CD4-positive, alpha-beta T cell (primary cell): ENCODE data around the gene GDI1. TPM values are rescaled to one million over a fixed set of nuclear protein-coding genes. Genes with fewer than 3 reads are reported as not detected.
A peak's percentile ranks its signal among the peaks of the same experiment; 100 is the strongest.

ENCODE experiments used
- ATAC-seq: fragments of 200-7000 bp; cut with Tn5 transposase; one replicate; pipeline ENCODE4 v1.10.0; 2022; ENCODE audit warnings: mild to moderate bottlenecking; ENCODE audit not compliant: poor library complexity
- CTCF ChIA-PET: fragments of 350-600 bp; sonication (Branson Sonifier 250); formaldehyde crosslinking; loops from one replicate; lab custom pipeline; 2021; ENCODE audit warnings: antibody characterized with exemption, inconsistent platforms; lab: Charles Lee
- POLR2A ChIA-PET: fragments of 350-600 bp; sonication (Branson Sonifier 250); formaldehyde crosslinking; loops from one replicate; lab custom pipeline; 2021; ENCODE audit warnings: antibody characterized with exemption, inconsistent platforms; lab: Charles Lee
- DNase-seq, 14 experiments: peaks; one replicate each; pipeline ENCODE4 v3.0.0-alpha.2; 2013 to 2020; ENCODE audit warnings: mixed read lengths in 2 of 14
- H3K27ac ChIP-seq, 2 donors: one replicate each; pipeline versions ENCODE4 v1.5.1 to v1.7.0; 2013; ENCODE audit warnings: low read length in 2 of 2, low read depth in 1 of 2, mild to moderate bottlenecking in 1 of 2
- H3K27me3 ChIP-seq, 2 experiments: 1 replicate in 1 of 2; 2 replicates in 1 of 2; pipeline versions ENCODE4 v1.6.1 to v1.7.0; 2013; ENCODE audit warnings: low read length in 2 of 2, control low read depth in 1 of 2, mild to moderate bottlenecking in 1 of 2, moderate library complexity in 1 of 2; ENCODE audit not compliant: insufficient read depth in 2 of 2, control insufficient read depth in 1 of 2
- H3K36me3 ChIP-seq: one replicate; pipeline ENCODE4 v1.6.1; 2013; ENCODE audit warnings: low read length, control low read depth; ENCODE audit not compliant: insufficient read depth
- H3K4me1 ChIP-seq: one replicate; pipeline ENCODE4 v1.6.1; 2013; ENCODE audit warnings: low read length, control low read depth; ENCODE audit not compliant: insufficient read depth
- H3K4me3 ChIP-seq: one replicate; pipeline ENCODE4 v1.5.1; 2013; ENCODE audit warnings: mild to moderate bottlenecking, low read length, moderate library complexity
- H3K9me3 ChIP-seq, 2 experiments: 1 replicate in 1 of 2; 2 replicates in 1 of 2; pipeline versions ENCODE4 v1.6.1 to v1.7.0; 2013; ENCODE audit warnings: low read length in 2 of 2, mild to moderate bottlenecking in 2 of 2, control low read depth in 1 of 2, moderate library complexity in 1 of 2; ENCODE audit not compliant: control insufficient read depth in 1 of 2, insufficient read depth in 1 of 2
- H3K27ac Mint-ChIP-seq: one replicate; pipeline ENCODE4 v1.8.0; 2020; ENCODE audit warnings: mixed read lengths
- H3K27me3 Mint-ChIP-seq: one replicate; pipeline ENCODE4 v1.8.0; 2021; ENCODE audit warnings: mixed read lengths
- H3K36me3 Mint-ChIP-seq: one replicate; pipeline ENCODE4 v1.8.0; 2021; ENCODE audit warnings: low read depth, mixed read lengths
- H3K4me1 Mint-ChIP-seq: one replicate; pipeline ENCODE4 v1.8.0; 2021; ENCODE audit warnings: low read depth, mixed read lengths
- H3K4me3 Mint-ChIP-seq: one replicate; pipeline ENCODE4 v1.8.0; 2020; ENCODE audit warnings: mild to moderate bottlenecking, mixed read lengths
- H3K9me3 Mint-ChIP-seq: one replicate; pipeline ENCODE4 v1.8.0; 2020; ENCODE audit warnings: mixed read lengths
- intact Hi-C, 2 experiments: fragments of 100-400 bp; cut with DNase I in 1 of 2; cut with micrococcal nuclease in 1 of 2; formaldehyde crosslinking; loops; one replicate each; pipeline versions ENCODE4 v1.15.1 to v1.9.0; 2023 to 2025; cut with DNase I, micrococcal nuclease
- total RNA-seq, 174 experiments: library from RNA in 2 of 174; stranded (reverse) in 2 of 174; gene quantifications; one replicate each; pipeline ENCODE4 v1.2.3 and lab custom pipeline; 2021 to 2026
- TF ChIP-seq, protein P1 (sequence below): fragments of 200-600 bp; IDR thresholded peaks from one replicate; pipeline ENCODE4 v1.8.0; 2022; ENCODE audit warnings: antibody characterized with exemption, mild to moderate bottlenecking

GDI1 gene
- total RNA-seq, 2 experiments from 2014 or later = 144 to 145 TPM

DNA sequence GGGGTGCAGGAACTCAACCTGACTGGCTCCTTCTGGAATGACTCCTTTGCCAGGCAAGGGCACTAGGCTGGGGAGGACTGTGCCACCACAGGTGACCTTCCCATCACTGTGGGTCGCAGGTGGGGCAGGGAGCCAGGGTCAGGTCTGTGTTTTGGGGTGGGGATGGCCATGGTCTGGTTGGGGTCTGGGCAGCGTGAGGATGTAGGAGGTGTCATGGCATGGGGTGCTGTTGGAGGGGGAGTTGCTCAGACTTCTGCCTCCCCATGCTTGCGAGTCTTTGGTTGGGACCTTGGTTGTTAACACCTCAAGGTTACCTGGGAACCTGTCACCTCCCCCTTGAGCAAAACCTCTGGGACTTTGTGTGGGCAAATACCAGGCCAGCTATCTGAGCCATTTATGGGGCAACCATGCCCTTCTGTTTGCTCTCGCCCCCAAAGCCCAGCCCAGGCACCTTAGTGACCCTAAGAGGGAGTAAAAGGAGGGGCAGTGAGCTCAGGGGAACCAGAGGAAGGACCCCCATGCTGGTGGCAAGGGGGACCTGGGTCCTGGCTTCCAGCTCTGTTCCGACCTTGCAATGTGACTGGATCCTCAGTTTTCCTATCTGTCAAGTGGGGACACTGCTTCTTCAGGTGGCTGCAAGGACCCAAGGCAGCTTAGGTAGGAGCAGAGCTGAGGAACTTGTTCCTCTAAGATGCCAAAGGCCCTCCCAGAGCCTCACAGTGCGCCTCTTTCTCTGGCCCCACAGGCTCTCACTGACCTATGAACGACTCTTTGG is 2.4 kb upstream of the GDI1 start:
- H3K4me3 ChIP-seq = no peak overlapping the region
- no peak for ATAC-seq
- ChIA-PET CTCF (no interaction called here), POLR2A (no interaction called here)
- no peaks in the 10 kb centered on the region for H3K9me3 Mint-ChIP-seq
- TF ChIP-seq, protein P1, sequence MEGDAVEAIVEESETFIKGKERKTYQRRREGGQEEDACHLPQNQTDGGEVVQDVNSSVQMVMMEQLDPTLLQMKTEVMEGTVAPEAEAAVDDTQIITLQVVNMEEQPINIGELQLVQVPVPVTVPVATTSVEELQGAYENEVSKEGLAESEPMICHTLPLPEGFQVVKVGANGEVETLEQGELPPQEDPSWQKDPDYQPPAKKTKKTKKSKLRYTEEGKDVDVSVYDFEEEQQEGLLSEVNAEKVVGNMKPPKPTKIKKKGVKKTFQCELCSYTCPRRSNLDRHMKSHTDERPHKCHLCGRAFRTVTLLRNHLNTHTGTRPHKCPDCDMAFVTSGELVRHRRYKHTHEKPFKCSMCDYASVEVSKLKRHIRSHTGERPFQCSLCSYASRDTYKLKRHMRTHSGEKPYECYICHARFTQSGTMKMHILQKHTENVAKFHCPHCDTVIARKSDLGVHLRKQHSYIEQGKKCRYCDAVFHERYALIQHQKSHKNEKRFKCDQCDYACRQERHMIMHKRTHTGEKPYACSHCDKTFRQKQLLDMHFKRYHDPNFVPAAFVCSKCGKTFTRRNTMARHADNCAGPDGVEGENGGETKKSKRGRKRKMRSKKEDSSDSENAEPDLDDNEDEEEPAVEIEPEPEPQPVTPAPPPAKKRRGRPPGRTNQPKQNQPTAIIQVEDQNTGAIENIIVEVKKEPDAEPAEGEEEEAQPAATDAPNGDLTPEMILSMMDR = no peak
- H3K27ac ChIP-seq = no peak overlapping the region
- H3K27me3 Mint-ChIP-seq = no peaks in the 10 kb centered on the region
- H3K4me1 ChIP-seq = peaks cover 36% of the 10 kb centered on the region
- H3K27me3 ChIP-seq = no peaks in the 10 kb centered on the region
- intact Hi-C loops = loop anchor here in 1 of 2 experiments (10.0 kb wide), 1 partner anchor 50 kb away; the partner anchor contains the start of gene UBL4A
- no peaks in the 10 kb centered on the region for H3K9me3 ChIP-seq
- H3K36me3 Mint-ChIP-seq = peaks cover 36% of the 10 kb centered on the region
- no peak overlapping the region for H3K4me3 Mint-ChIP-seq
- peaks cover 40% of the 10 kb centered on the region for H3K36me3 ChIP-seq
- no peak overlapping the region for H3K27ac Mint-ChIP-seq
- peaks cover 14% of the 10 kb centered on the region for H3K4me1 Mint-ChIP-seq
- DNase-seq = no peak

DNA sequence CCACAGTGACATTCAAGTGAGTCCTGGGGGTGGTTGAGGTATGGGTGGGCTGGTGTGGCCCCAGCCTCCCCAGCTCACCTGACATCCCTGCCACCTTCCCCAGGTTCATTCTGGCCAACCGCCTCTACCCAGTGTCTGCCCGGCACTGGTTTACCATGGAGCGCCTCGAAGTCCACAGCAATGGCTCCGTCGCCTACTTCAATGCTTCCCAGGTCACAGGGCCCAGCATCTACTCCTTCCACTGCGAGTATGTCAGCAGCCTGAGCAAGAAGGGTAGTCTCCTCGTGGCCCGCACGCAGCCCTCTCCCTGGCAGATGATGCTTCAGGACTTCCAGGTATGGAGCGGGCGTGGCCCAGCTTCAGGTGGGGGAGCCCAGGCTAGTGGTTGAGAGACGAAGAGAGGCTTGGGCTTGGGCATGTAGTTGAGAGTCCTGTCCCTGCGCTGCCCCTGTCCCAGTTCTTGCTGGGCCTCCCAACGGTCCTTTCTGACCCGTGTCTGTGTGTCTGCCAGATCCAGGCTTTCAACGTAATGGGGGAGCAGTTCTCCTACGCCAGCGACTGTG is 1.7 kb upstream of the GDI1 start:
- Histone ChIP-seq H3K27ac (no peak overlapping the region), H3K36me3 (peaks cover 43% of the 10 kb centered on the region), H3K27me3 (no peaks in the 10 kb centered on the region), H3K9me3 (no peaks in the 10 kb centered on the region), H3K4me1 (peaks cover 35% of the 10 kb centered on the region), H3K4me3 (no peak overlapping the region)
- peak overlapping the region; percentile 45 for H3K4me3 Mint-ChIP-seq
- peaks cover 11% of the 10 kb centered on the region for H3K4me1 Mint-ChIP-seq
- ChIA-PET CTCF (no interaction called here), POLR2A (no interaction called here)
- DNase-seq (no peak), ATAC-seq (no peak)
- intact Hi-C loops = loop anchor here in 1 of 2 experiments (10.0 kb wide), 1 partner anchor 50 kb away; the partner anchor contains the start of gene UBL4A
- no peaks in the 10 kb centered on the region for H3K9me3 Mint-ChIP-seq
- H3K27me3 Mint-ChIP-seq = no peaks in the 10 kb centered on the region
- H3K27ac Mint-ChIP-seq = no peak overlapping the region
- TF ChIP-seq, protein P1 = no peak
- H3K36me3 Mint-ChIP-seq = peaks cover 36% of the 10 kb centered on the region

DNA sequence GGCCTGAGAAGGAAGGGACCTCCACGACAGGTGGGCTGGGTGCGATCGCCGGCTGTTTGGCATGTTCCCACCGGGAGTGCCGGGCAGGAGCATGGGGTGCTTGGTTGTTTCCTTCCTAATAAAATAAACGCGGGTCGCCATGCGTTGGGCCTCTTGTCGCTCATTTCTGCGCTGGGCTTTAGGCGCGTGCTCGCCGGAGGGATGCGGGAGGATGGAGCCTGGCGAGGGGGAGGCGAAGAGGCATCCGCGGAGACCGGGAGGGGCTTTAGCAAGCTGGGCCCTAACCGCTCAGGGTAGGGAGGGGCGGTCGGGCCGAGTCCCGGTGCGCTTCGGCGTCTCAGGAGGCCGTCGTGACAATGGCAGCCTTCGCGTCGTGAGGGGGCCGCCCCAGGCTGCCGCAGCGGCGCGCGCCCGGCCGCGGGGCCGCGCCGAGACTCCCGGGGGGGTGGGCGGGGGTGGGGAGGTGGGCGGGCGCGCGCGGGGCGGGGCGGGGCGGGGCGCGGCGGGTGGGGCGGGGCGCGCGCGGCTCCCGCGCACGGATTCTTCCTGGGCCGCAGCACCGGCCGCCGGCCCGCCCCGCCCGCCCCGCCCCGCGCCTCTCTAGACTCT is 476 bp upstream of the GDI1 start:
- H3K4me1 Mint-ChIP-seq = peaks cover 5% of the 10 kb centered on the region
- Histone ChIP-seq H3K9me3 (no peaks in the 10 kb centered on the region), H3K27me3 (no peaks in the 10 kb centered on the region), H3K27ac (peak overlapping the region; percentile 64 to 72), H3K4me3 (peak overlapping the region; percentile 53), H3K36me3 (peaks cover 43% of the 10 kb centered on the region), H3K4me1 (peaks cover 39% of the 10 kb centered on the region)
- H3K36me3 Mint-ChIP-seq = peaks cover 31% of the 10 kb centered on the region
- CTCF ChIA-PET = no interaction called here
- intact Hi-C loops = loop anchor here (2.0 to 10.0 kb wide), 3 partner anchors 22 to 48 kb away; partner anchors contain the start of genes PLXNA3 (in 1 of the 2) and UBL4A (in 1 of the 2)
- H3K27me3 Mint-ChIP-seq = no peaks in the 10 kb centered on the region
- DNase-seq = peak in 13 of 14 experiments; percentile 18 to 86 (median 52)
- TF ChIP-seq, protein P1 = no peak
- H3K27ac Mint-ChIP-seq = peak overlapping the region; percentile 93
- peak overlapping the region; percentile 90 for H3K4me3 Mint-ChIP-seq
- peak; percentile 77 for ATAC-seq
- H3K9me3 Mint-ChIP-seq = no peaks in the 10 kb centered on the region
- POLR2A ChIA-PET = interaction anchor here (0.6 kb wide), 1 partner anchor 49 kb away, joined by 4 read pairs; no protein-coding TSS in a partner anchor
